ENCODE measurements around the gene CBLC.
A peak's percentile ranks its signal among the peaks of the same experiment; 100 is the strongest.

The CBLC gene

DNA sequence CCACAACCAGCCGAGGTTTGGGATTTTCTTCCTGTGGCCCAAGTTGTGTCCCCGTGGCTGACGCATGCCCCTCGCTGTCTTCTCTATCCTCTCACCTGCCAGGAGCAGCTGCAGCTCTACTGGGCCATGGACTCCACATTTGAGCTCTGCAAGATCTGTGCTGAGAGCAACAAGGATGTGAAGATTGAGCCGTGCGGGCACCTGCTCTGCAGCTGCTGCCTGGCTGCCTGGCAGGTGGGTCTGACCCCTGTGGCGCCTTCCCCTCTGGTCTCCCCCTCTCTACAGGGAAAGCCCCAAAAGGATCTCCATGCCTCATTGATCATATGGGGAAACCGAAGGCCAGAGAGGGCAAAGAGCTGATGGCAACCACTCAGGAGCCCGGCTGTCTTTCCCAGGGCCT, 14.6 kb downstream of the CBLC start:
- no peaks in the 10 kb centered on the region for H3K9me3 ChIP-seq (replicated peaks; ENCODE audit: low read length)
- no peaks in the 10 kb centered on the region for H3K27me3 ChIP-seq (ENCODE audit: control insufficient read depth, insufficient read depth, low read length)
- no peaks in the 10 kb centered on the region for H3K36me3 ChIP-seq (ENCODE audit: insufficient read depth, low read length)
- no peak overlapping the region for H3K4me3 ChIP-seq (ENCODE audit: low read length)
- no peak overlapping the region for H3K4me2 ChIP-seq (ENCODE audit: low read length)
- no peaks in the 10 kb centered on the region for H3K4me1 ChIP-seq (ENCODE audit: control insufficient read depth, insufficient read depth, low read length)
- no peak overlapping the region for H3K9ac ChIP-seq (ENCODE audit: low read depth, low read length)

DNA sequence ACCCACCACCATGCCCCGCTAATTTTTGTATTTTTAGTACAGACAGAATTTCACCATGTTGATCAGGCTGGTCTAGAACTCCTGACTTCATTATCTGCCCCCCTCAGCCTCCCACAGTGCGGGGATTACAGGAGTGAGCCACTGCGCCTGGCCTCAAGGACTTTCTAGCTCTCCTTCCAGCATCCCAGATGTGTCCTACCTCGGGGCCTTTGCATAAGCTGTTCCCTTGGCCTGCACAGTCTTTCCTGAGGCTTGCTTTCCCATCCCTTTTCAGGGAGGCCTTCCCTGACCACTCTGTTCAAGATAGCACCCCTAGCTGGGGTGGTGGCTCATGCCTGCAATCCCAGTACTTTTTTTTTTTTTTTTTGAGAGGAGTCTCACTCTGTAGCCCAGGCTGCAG, 16.9 kb downstream of the CBLC start:
- H3K4me2 ChIP-seq (ENCODE audit: low read length), result no peak overlapping the region
- H3K9me3 ChIP-seq (replicated peaks; ENCODE audit: low read length), result no peaks in the 10 kb centered on the region
- no peaks in the 10 kb centered on the region for H3K36me3 ChIP-seq (ENCODE audit: insufficient read depth, low read length)
- H3K9ac ChIP-seq (ENCODE audit: low read depth, low read length), result no peak overlapping the region
- no peaks in the 10 kb centered on the region for H3K27me3 ChIP-seq (ENCODE audit: control insufficient read depth, insufficient read depth, low read length)
- H3K4me1 ChIP-seq (ENCODE audit: control insufficient read depth, insufficient read depth, low read length), result no peaks in the 10 kb centered on the region
- H3K4me3 ChIP-seq (ENCODE audit: low read length), result no peak overlapping the region

DNA sequence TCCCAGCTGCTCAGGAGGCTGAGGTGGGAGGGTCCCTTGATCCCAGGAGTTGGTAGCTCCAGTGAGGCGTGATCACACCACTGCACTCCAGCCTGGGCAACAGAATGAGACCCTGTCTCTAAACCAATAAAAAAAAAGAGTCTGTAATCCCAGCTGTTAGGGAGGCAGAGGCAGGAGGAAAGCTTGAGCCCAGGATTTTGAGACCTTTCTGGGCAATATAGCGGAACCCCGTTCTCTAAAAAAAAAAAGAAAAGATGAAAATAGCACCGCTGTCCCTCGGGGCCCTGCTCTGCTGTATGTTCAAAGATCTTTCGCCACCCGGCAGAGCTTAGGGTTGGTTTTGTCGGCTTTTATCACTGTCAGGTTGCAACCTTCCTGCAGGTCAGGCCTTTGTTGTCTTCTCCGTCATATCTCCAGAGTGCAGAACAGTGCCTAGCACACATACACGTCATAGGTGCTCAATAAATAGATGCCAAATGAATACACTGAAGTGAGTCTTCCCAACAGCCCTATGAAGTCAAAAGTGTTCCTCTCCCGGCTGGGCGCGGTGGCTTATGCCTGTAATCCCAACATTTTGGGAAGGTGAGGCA, 17.8 kb downstream of the CBLC start:
- Histone ChIP-seq H3K9ac (ENCODE audit: low read depth, low read length) (no peak overlapping the region), H3K27me3 (ENCODE audit: control insufficient read depth, insufficient read depth, low read length) (no peaks in the 10 kb centered on the region), H3K4me3 (ENCODE audit: low read length) (no peak overlapping the region), H3K4me2 (ENCODE audit: low read length) (no peak overlapping the region), H3K9me3 (replicated peaks; ENCODE audit: low read length) (no peaks in the 10 kb centered on the region), H3K4me1 (ENCODE audit: control insufficient read depth, insufficient read depth, low read length) (no peaks in the 10 kb centered on the region), H3K36me3 (ENCODE audit: insufficient read depth, low read length) (no peaks in the 10 kb centered on the region)

DNA sequence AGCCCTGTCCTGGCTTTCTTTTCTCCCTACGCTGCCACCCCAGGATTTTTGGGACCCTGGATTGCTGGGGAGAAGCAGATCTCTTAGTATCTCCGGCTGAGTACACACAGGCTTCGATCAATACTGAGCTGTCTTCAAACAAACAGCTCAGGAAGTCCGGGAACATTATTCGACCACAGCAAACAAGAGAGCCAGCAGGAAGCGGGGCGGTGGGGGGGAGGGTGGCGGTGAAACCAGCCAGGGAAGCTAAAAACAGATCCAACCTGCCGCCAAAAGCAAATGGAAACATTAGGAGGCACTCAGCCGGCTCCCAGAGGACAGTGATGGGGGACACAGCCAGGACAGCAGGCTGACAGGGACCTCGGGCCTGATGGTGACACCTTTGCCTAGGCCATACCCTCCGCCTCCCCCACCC, 19.0 kb downstream of the CBLC start:
- Histone ChIP-seq H3K4me2 (ENCODE audit: low read length) (no peak overlapping the region), H3K27me3 (ENCODE audit: control insufficient read depth, insufficient read depth, low read length) (no peaks in the 10 kb centered on the region), H3K4me1 (ENCODE audit: control insufficient read depth, insufficient read depth, low read length) (no peaks in the 10 kb centered on the region), H3K4me3 (ENCODE audit: low read length) (no peak overlapping the region), H3K9me3 (replicated peaks; ENCODE audit: low read length) (no peaks in the 10 kb centered on the region), H3K9ac (ENCODE audit: low read depth, low read length) (no peak overlapping the region), H3K36me3 (ENCODE audit: insufficient read depth, low read length) (no peaks in the 10 kb centered on the region)

DNA sequence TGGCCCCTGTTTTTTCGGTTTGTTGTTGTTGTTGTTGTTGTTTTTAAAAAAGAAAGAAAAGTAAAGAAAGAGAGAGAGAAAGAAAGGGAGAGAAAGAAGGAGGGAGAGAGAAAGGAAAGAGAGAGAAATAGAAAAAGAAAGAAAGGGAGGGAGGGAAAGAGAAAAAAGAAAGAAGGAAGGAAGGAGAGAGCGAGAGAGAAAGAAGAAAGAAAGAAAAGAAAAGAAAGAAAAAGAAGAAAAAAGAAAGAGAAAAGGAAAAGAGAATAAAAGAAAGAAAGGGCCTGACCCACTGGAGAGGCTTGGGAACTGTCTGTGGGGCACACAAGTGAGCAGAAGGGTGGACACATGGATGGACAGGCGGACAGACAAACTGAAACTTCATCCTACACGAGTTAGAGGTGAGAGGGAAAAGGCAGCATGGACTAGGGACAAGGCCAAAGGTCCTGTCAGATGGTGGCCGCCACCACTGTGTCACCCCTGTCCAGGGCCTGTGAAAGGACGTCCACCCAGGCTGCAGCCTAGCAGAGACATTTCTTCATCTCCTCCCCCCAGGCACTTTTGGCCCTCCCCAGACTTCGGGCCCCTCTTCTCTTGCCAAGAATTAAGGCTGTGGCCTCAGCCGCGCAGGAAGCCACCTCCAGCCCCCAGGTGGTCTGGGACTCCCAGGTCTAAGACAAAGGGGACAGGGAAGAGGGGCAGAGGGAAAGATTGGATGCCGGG, 22.1 kb downstream of the CBLC start:
- H3K9ac ChIP-seq (ENCODE audit: low read depth, low read length), result no peak overlapping the region
- H3K4me2 ChIP-seq (ENCODE audit: low read length), result no peak overlapping the region
- H3K9me3 ChIP-seq (replicated peaks; ENCODE audit: low read length), result no peaks in the 10 kb centered on the region
- H3K4me3 ChIP-seq (ENCODE audit: low read length), result no peak overlapping the region
- no peaks in the 10 kb centered on the region for H3K4me1 ChIP-seq (ENCODE audit: control insufficient read depth, insufficient read depth, low read length)
- H3K27me3 ChIP-seq (ENCODE audit: control insufficient read depth, insufficient read depth, low read length), result no peaks in the 10 kb centered on the region
- H3K36me3 ChIP-seq (ENCODE audit: insufficient read depth, low read length), result no peaks in the 10 kb centered on the region

DNA sequence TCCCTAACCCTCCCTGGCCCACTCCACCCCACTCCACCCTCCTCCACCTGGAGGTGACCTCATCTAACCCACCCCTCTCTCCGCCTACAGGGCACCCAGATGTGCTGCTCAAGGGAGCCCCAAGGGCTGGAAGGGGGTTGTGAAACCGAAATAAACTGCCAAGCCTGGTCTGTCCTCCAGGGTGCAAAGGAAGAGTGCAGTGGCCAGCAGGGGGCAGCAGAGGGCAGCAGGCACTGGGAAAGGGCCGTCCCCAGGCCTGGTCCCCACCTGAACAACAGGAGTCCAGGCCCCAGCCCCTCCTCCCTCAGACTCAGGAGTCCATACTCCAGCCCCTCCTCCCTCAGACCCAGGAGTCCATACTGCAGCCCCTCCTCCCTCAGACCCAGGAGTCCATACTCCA, 22.8 kb downstream of the CBLC start:
- no peaks in the 10 kb centered on the region for H3K27me3 ChIP-seq (ENCODE audit: control insufficient read depth, insufficient read depth, low read length)
- H3K9me3 ChIP-seq (replicated peaks; ENCODE audit: low read length), result no peaks in the 10 kb centered on the region
- no peaks in the 10 kb centered on the region for H3K36me3 ChIP-seq (ENCODE audit: insufficient read depth, low read length)
- H3K9ac ChIP-seq (ENCODE audit: low read depth, low read length), result no peak overlapping the region
- H3K4me3 ChIP-seq (ENCODE audit: low read length), result no peak overlapping the region
- no peak overlapping the region for H3K4me2 ChIP-seq (ENCODE audit: low read length)
- no peaks in the 10 kb centered on the region for H3K4me1 ChIP-seq (ENCODE audit: control insufficient read depth, insufficient read depth, low read length)

DNA sequence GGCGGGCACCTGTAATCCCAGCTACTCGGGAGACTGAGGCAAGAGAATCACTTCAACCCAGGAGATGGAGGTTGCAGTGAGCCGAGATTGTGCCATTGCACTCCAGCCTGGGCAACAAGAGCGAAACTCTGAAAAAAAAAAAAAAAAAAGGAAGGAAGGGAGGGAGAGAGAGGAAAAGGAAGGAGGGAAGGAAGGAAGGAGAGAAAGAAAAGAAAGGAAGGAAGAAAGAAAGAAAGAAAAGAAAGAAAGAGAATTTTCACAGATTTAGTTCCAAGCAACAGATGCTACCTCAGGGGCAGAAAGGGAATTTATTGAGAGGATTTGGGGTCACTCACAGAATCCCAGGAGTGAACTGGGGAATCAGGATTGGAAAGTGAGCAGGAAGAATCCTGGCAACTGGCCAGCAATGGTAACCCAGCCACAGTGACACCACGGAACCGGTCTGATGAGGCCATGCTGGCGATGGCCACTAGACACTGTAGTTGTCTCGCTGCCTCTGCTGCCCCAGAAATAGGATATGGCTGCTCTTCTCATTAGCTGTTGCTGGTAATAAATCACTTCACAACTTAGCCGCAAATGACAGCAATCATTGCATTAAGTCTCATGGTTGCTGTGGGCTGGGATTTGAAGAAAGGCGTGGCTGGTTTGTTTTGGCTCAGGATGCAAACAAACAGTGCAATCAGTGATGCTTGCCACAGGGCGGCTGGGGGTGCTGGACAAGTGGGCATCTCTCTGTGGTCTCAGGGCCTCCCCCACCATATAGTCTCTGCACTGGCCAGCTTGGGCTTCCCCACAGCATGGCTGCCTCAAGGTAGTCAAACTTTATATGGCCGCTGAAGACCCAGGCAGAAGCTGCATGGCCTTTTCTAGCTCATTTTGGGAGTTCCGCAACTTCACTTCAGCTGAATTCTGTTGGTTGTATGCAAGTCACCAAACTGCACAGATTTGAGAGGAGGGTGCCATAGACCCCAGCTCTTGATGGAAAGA, 26.0 kb downstream of the CBLC start:
- Histone ChIP-seq H3K9me3 (replicated peaks; ENCODE audit: low read length) (no peaks in the 10 kb centered on the region), H3K27me3 (ENCODE audit: control insufficient read depth, insufficient read depth, low read length) (no peaks in the 10 kb centered on the region), H3K4me3 (ENCODE audit: low read length) (no peak overlapping the region), H3K36me3 (ENCODE audit: insufficient read depth, low read length) (no peaks in the 10 kb centered on the region), H3K4me2 (ENCODE audit: low read length) (no peak overlapping the region), H3K4me1 (ENCODE audit: control insufficient read depth, insufficient read depth, low read length) (peaks cover 11% of the 10 kb centered on the region), H3K9ac (ENCODE audit: low read depth, low read length) (no peak overlapping the region)

DNA sequence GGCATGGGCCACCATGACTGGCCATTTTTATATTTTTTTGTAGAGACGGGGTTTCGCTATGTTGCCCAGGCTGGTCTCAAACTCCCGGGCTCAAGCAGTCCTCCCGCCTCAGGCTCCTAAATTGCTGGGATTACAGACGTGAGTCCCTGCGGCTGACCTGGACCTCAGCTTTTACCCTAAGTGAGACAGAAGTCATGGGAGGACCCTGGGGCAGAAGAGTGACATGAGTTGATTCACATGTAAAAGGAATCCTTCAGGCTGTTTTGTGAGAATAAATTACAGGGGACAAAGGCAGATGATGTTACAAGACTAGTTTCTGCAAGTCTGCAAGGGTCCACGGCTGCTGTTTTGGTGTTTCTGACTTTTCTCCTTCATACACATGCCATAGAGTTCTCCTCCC, 28.6 kb downstream of the CBLC start:
- no peaks in the 10 kb centered on the region for H3K27me3 ChIP-seq (ENCODE audit: control insufficient read depth, insufficient read depth, low read length)
- no peaks in the 10 kb centered on the region for H3K36me3 ChIP-seq (ENCODE audit: insufficient read depth, low read length)

DNA sequence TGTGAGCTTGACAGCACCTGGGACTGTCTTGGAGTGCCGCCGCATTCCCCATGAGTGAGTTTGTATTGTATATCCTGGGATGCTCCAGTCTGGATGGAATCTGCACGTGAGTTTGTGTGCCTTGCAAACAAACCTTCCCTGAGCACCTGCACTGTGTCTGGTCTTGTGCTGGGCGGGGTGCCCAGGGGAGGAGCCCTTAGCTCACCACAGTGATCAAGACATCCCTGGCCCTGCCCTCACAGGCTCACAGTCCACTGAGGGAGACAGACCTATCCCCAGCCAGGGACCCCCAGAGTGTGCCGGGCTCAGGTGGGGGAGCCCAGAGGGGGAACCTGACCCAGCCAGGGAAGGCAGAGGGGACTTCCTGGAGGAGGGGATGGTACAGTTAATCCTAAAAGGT, 29.5 kb downstream of the CBLC start:
- H3K27me3 ChIP-seq (ENCODE audit: control insufficient read depth, insufficient read depth, low read length), result no peaks in the 10 kb centered on the region

More for the DNA sequence above, 28.6 kb downstream of the CBLC start:
- Histone ChIP-seq H3K4me3 (ENCODE audit: low read length) (no peak overlapping the region), H3K4me2 (ENCODE audit: low read length) (no peak overlapping the region), H3K9ac (ENCODE audit: low read depth, low read length) (no peak overlapping the region), H3K4me1 (ENCODE audit: control insufficient read depth, insufficient read depth, low read length) (peaks cover 18% of the 10 kb centered on the region), H3K9me3 (replicated peaks; ENCODE audit: low read length) (no peaks in the 10 kb centered on the region)

DNA sequence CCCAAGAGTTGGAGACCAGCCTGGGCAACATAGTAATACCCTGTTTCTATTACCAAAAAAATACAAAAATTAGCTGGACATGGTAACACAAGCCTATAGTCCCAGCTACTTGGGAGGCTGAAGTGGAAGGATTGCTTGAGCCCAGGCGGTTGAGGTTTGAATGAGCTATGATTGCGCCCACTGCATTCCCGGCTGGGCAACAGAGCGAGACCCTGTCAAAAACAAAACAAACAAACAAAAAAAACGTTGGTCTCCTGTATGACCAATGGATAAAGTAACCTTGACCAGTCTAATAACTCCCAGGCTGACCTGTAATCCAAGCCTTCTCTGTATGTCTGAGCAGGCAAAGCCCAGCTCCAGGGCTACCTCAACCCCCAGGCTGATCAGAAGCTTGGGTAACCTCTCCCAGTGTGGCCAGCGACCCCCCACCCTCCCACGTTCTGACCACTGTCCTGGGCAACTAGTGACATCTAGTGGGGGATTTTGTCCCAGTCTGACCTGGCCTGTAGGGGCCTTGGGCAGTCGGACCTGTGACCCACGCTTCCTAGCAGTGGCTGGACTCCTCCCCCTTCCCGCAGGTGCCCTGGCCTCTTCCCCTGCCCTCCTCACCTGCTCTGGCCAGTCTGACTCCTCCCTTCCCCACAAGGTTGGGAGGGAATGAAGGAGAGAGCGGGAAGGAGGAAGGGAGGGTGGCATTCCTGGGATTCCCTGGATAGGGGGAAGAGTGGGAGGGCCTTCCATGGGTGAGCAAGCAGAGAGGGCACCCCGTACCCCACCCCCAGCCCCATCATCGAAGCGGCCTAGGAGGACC, 30.2 kb downstream of the CBLC start:
- Histone ChIP-seq H3K27me3 (ENCODE audit: control insufficient read depth, insufficient read depth, low read length) (no peaks in the 10 kb centered on the region), H3K9me3 (replicated peaks; ENCODE audit: low read length) (no peaks in the 10 kb centered on the region), H3K4me3 (ENCODE audit: low read length) (no peak overlapping the region), H3K4me1 (ENCODE audit: control insufficient read depth, insufficient read depth, low read length) (peaks cover 18% of the 10 kb centered on the region), H3K4me2 (ENCODE audit: low read length) (peak overlapping the region; percentile 98), H3K36me3 (ENCODE audit: insufficient read depth, low read length) (no peaks in the 10 kb centered on the region), H3K9ac (ENCODE audit: low read depth, low read length) (no peak overlapping the region)

More for the DNA sequence above, 29.5 kb downstream of the CBLC start:
- no peak overlapping the region for H3K4me2 ChIP-seq (ENCODE audit: low read length)
- peaks cover 18% of the 10 kb centered on the region for H3K4me1 ChIP-seq (ENCODE audit: control insufficient read depth, insufficient read depth, low read length)
- H3K4me3 ChIP-seq (ENCODE audit: low read length), result no peak overlapping the region
- H3K36me3 ChIP-seq (ENCODE audit: insufficient read depth, low read length), result no peaks in the 10 kb centered on the region
- no peak overlapping the region for H3K9ac ChIP-seq (ENCODE audit: low read depth, low read length)
- H3K9me3 ChIP-seq (replicated peaks; ENCODE audit: low read length), result no peaks in the 10 kb centered on the region

All from skeletal muscle satellite cell (primary cell).